Endothelial cell of umbilical vein (primary cell): ENCODE results near the gene RBM33. TPM values are rescaled to one million over a fixed set of nuclear protein-coding genes. Genes with fewer than 3 reads are reported as not detected.

Experiments used
- BruUV-seq: library from RNA; stranded (reverse); fragments of 400-500 nt; replicated peaks from 2 replicates; lab custom pipeline; 2021; lab: Mats Ljungman, UMichigan
- CTCF ChIA-PET: fragments of 300-600, 350-600 bp; sonication (Branson Sonifier 250); formaldehyde crosslinking; loops from one replicate; lab custom pipeline; 2021; ENCODE audit warnings: antibody characterized with exemption, inconsistent platforms; lab: Charles Lee
- POLR2A ChIA-PET: fragments of 300-600, 350-600 bp; sonication (Branson Sonifier 250); formaldehyde crosslinking; loops from one replicate; lab custom pipeline; 2021; ENCODE audit warnings: antibody characterized with exemption, inconsistent platforms; lab: Charles Lee
- DNase-seq: peaks from one replicate; pipeline ENCODE4 v3.0.0-alpha.2; 2011; ENCODE audit warnings: low read depth, low spot score
- FAIRE-seq: peaks from 2 replicates; lab custom pipeline; 2011; peaks lifted over from hg19 to GRCh38; lab: Jason Lieb, UNC
- H2AFZ ChIP-seq: 2 replicates; pipeline ENCODE4 v1.6.0; 2012; ENCODE audit warnings: low read depth, low read length, control low read depth, inconsistent platforms
- H3K27ac ChIP-seq: 2 replicates; pipeline ENCODE4 v1.5.1; 2011; ENCODE audit warnings: low read depth, mild to moderate bottlenecking, control low read depth, low read length, moderate library complexity; ENCODE audit not compliant: insufficient read depth
- H3K27me3 ChIP-seq, 2 experiments: 2 replicates each; pipeline versions ENCODE4 v1.6.0 to v1.6.1; 2011; ENCODE audit warnings: low read length in 2 of 2, mixed read lengths in 1 of 2; ENCODE audit not compliant: control insufficient read depth in 2 of 2, insufficient read depth in 2 of 2
- H3K36me3 ChIP-seq, 2 experiments: 2 replicates in 1 of 2; 3 replicates in 1 of 2; pipeline ENCODE4 v1.5.1; 2011; ENCODE audit warnings: low read length in 2 of 2, mild to moderate bottlenecking in 1 of 2, moderate library complexity in 1 of 2; ENCODE audit not compliant: control insufficient read depth in 2 of 2, insufficient read depth in 2 of 2; ENCODE audit errors: extremely low read depth in 1 of 2
- H3K4me1 ChIP-seq: 3 replicates; pipeline ENCODE4 v1.5.1; 2011; ENCODE audit warnings: mild to moderate bottlenecking, low read length; ENCODE audit not compliant: control insufficient read depth, insufficient read depth; ENCODE audit errors: extremely low read depth
- H3K4me2 ChIP-seq: 2 replicates; pipeline ENCODE4 v1.6.1; 2011; ENCODE audit warnings: low read length, control low read depth, mixed read lengths; ENCODE audit not compliant: insufficient read depth
- H3K4me3 ChIP-seq, 3 experiments: fragments of 200-600 bp in 1 of 3; sonication (generic), shearing (Covaris generic) in 1 of 3; replicated peaks in 1 of 3; 2 replicates each; pipeline ENCODE4 v1.5.1; 2011 to 2016; ENCODE audit warnings: control low read depth in 3 of 3, low read length in 3 of 3, mild to moderate bottlenecking in 2 of 3, inconsistent platforms in 1 of 3, low read depth in 1 of 3, moderate library complexity in 1 of 3; ENCODE audit not compliant: insufficient read depth in 1 of 3
- H3K79me2 ChIP-seq: 2 replicates; pipeline ENCODE4 v1.6.0; 2012; ENCODE audit warnings: low read length, inconsistent platforms; ENCODE audit not compliant: control insufficient read depth, insufficient read depth
- H3K9ac ChIP-seq: replicated peaks from 2 replicates; pipeline ENCODE3; 2011; ENCODE audit warnings: low read length, control low read depth; ENCODE audit not compliant: insufficient read depth; ENCODE audit errors: extremely low read depth
- H3K9me1 ChIP-seq: replicated peaks from 3 replicates; pipeline ENCODE4 v1.6.0; 2011; ENCODE audit warnings: mild to moderate bottlenecking, low read length; ENCODE audit not compliant: control insufficient read depth, insufficient read depth; ENCODE audit errors: extremely low read depth
- H3K9me3 ChIP-seq: replicated peaks from 2 replicates; pipeline ENCODE4 v1.5.1; 2012; ENCODE audit warnings: low read length, inconsistent platforms; ENCODE audit not compliant: control insufficient read depth, insufficient read depth
- H4K20me1 ChIP-seq: replicated peaks from 2 replicates; pipeline ENCODE3; 2011; ENCODE audit warnings: mild to moderate bottlenecking, low read length; ENCODE audit not compliant: control insufficient read depth, insufficient read depth; ENCODE audit errors: extremely low read depth
- CTCF ChIP-seq, 2 donors: IDR thresholded peaks; 1 replicate in 1 of 2; 2 replicates in 1 of 2; pipeline ENCODE4 v1.5.1; 2011; ENCODE audit warnings: low read length in 2 of 2, mild to moderate bottlenecking in 2 of 2, moderate library complexity in 2 of 2, control low read depth in 1 of 2, inconsistent platforms in 1 of 2, low read depth in 1 of 2; ENCODE audit not compliant: insufficient read depth in 1 of 2; ENCODE audit errors: extremely low read depth in 1 of 2
- EZH2 ChIP-seq: IDR thresholded peaks from 2 replicates; pipeline ENCODE4 v1.6.1; 2012; ENCODE audit warnings: borderline replicate concordance, low read depth, mild to moderate bottlenecking, moderate library complexity, low read length, inconsistent platforms; ENCODE audit not compliant: severe bottlenecking
- POLR2A ChIP-seq: IDR thresholded peaks from 2 replicates; pipeline ENCODE4 v1.6.1; 2012; ENCODE audit warnings: low read depth, mild to moderate bottlenecking, control low read depth, low read length
- POLR2AphosphoS5 ChIP-seq: IDR thresholded peaks from 2 replicates; pipeline ENCODE4 v1.6.1; 2012; ENCODE audit warnings: low read depth, mild to moderate bottlenecking, control low read depth, low read length, moderate library complexity; ENCODE audit not compliant: insufficient read depth
- dilution Hi-C: fragments of 300-500 bp; cut with MboI; formaldehyde crosslinking; loops from one replicate; pipeline ENCODE4 v1.15.0; 2019; ENCODE audit warnings: low sequenced_read_pairs; ENCODE audit not compliant: extremely low pct_ligation_motif_present
- intact Hi-C: fragments of 100-400 bp; cut with micrococcal nuclease; formaldehyde crosslinking; loops from one replicate; pipeline ENCODE4 v1.10.0; 2022
- polyA plus RNA-seq, 4 experiments: library from polyadenylated mRNA; depleted of rRNA in 3 of 4; stranded (reverse) in 3 of 4; unstranded in 1 of 4; fragments of >200 nt; gene quantifications; 2 replicates each; pipeline versions ENCODE4 v1.2.1 to v1.2.3, GENCODE V29; 2011 to 2012; ENCODE audit warnings: missing spikeins in 1 of 4
- total RNA-seq: library from RNA; stranded (reverse); gene quantifications from 2 replicates; pipeline ENCODE4 v1.2.3, GENCODE V29; 2021

Gene RBM33
- total and polyA plus RNA-seq, 2 donors (not counting 3 experiments of a cell fraction or from before 2014, with no cell fraction given): 16.2 to 68.2 TPM

GRCh38 chr7:155795951-155796350 is 151.5 kb downstream of the RBM33 start:
- Histone ChIP-seq H3K9me1 (no peaks in the 10 kb centered on the region), H3K36me3 (no peaks in the 10 kb centered on the region), H3K9ac (no peak overlapping the region), H3K79me2 (no peaks in the 10 kb centered on the region), H3K4me1 (no peaks in the 10 kb centered on the region), H3K4me3 (no peak overlapping the region), H3K27ac (no peak overlapping the region), H4K20me1 (no peaks in the 10 kb centered on the region), H2AFZ (no peak overlapping the region), H3K4me2 (no peak overlapping the region), H3K27me3 (peaks cover 0 to 4% of the 10 kb centered on the region in 2 experiments), H3K9me3 (no peaks in the 10 kb centered on the region)
- ChIA-PET CTCF (interaction anchor here (1.4 kb wide), 1 partner anchor 968 kb away, joined by 6 read pairs; no protein-coding TSS in a partner anchor), POLR2A (no interaction called here)
- FAIRE-seq (no peak), DNase-seq (no peak)
- intact Hi-C loops: loop anchor here (5.0 kb wide), 1 partner anchor 1476 kb away; no protein-coding TSS in a partner anchor
- TF ChIP-seq POLR2A (no peak), POLR2AphosphoS5 (no peak)
- dilution Hi-C loops: no loop called here
- no TSS peak for BruUV-seq

- TF ChIP-seq EZH2 (no peak), CTCF (IDR thresholded peaks at IDR 0.05; ENCODE audit: extremely low read depth in 1 of 2, insufficient read depth in 1 of 2, low read depth in 1 of 2, low read length in 2 of 2) (peak; percentile 63 to 97), POLR2AphosphoS5 (no peak)
- H3K4me1 ChIP-seq: no peaks in the 10 kb centered on the region
- ChIA-PET POLR2A (no interaction called here), CTCF (no interaction called here)
- no peaks in the 10 kb centered on the region for H4K20me1 ChIP-seq
- no peaks in the 10 kb centered on the region for H3K9me3 ChIP-seq
- no peaks in the 10 kb centered on the region for H3K9me1 ChIP-seq
- no peak overlapping the region for H3K9ac ChIP-seq
- H3K79me2 ChIP-seq: no peaks in the 10 kb centered on the region
- no TSS peak for BruUV-seq
- intact Hi-C loops (loop anchor here (1.0 to 5.0 kb wide), 4 partner anchors 677 to 1476 kb away; no protein-coding TSS in a partner anchor), dilution Hi-C loops (no loop called here)
- H3K4me2 ChIP-seq: no peak overlapping the region
- H3K27ac ChIP-seq: no peak overlapping the region
- no peak overlapping the region for H2AFZ ChIP-seq
- H3K4me3 ChIP-seq: no peak overlapping the region
- H3K36me3 ChIP-seq: no peaks in the 10 kb centered on the region
- FAIRE-seq (no peak), DNase-seq (no peak)
- peaks cover 6 to 11% of the 10 kb centered on the region in 2 experiments for H3K27me3 ChIP-seq
Observed at GRCh38 chr7:155796381-155797261, 152.2 kb downstream of the RBM33 start.
